Mucosa of rectum (tissue), 2 donors: ENCODE data around the gene MZF1.

ENCODE experiments used
- H3K27ac ChIP-seq, 2 donors: one replicate each; pipeline ENCODE4 v1.7.0; 2013; ENCODE audit warnings: inconsistent platforms in 2 of 2, low read depth in 2 of 2, low read length in 2 of 2
- H3K27me3 ChIP-seq, 2 donors: one replicate each; pipeline ENCODE4 v1.7.0; 2013; ENCODE audit warnings: low read length in 2 of 2; ENCODE audit not compliant: control insufficient read depth in 2 of 2, insufficient read depth in 2 of 2
- H3K36me3 ChIP-seq, 2 donors: one replicate each; pipeline ENCODE4 v1.7.0; 2013; ENCODE audit warnings: low read length in 2 of 2; ENCODE audit not compliant: control insufficient read depth in 2 of 2, insufficient read depth in 2 of 2
- H3K4me1 ChIP-seq, 2 donors: one replicate each; pipeline ENCODE4 v1.7.0; 2013; ENCODE audit warnings: low read length in 2 of 2, mild to moderate bottlenecking in 1 of 2; ENCODE audit not compliant: control insufficient read depth in 2 of 2, insufficient read depth in 2 of 2
- H3K4me3 ChIP-seq, 2 donors: one replicate each; pipeline ENCODE4 v1.7.0; 2013; ENCODE audit warnings: low read length in 2 of 2
- H3K9ac ChIP-seq, 2 donors: one replicate each; pipeline ENCODE4 v1.7.0; 2013; ENCODE audit warnings: low read length in 2 of 2, low read depth in 1 of 2, mild to moderate bottlenecking in 1 of 2
- H3K9me3 ChIP-seq, 2 donors: one replicate each; pipeline ENCODE4 v1.7.0; 2013; ENCODE audit warnings: low read length in 2 of 2; ENCODE audit not compliant: control insufficient read depth in 2 of 2
- donor health status: healthy.
- donor health status: Normal muscosa, but diverticular disease.

MZF1 gene

GRCh38 chr19:58518256-58519086, 54.7 kb downstream of the MZF1 start:
- peak overlapping the region; percentile 98 for H3K27ac ChIP-seq
- H3K4me1 ChIP-seq, result peaks cover 32 to 35% of the 10 kb centered on the region in 2 donors
- peak overlapping the region; percentile 87 to 90 for H3K9ac ChIP-seq
- no peaks in the 10 kb centered on the region for H3K9me3 ChIP-seq
- H3K36me3 ChIP-seq, result peaks cover 11 to 13% of the 10 kb centered on the region in 2 donors
- peak overlapping the region; percentile 90 to 94 for H3K4me3 ChIP-seq
- no peaks in the 10 kb centered on the region for H3K27me3 ChIP-seq

GRCh38 chr19:58516964-58517833, 55.9 kb downstream of the MZF1 start:
- Histone ChIP-seq H3K4me3 (no peak overlapping the region), H3K4me1 (peaks cover 39 to 45% of the 10 kb centered on the region in 2 donors), H3K27ac (no peak overlapping the region), H3K36me3 (peaks cover 11 to 13% of the 10 kb centered on the region in 2 donors), H3K9me3 (no peaks in the 10 kb centered on the region), H3K27me3 (no peaks in the 10 kb centered on the region), H3K9ac (no peak overlapping the region)

GRCh38 chr19:58516246-58516836, 56.8 kb downstream of the MZF1 start:
- Histone ChIP-seq H3K4me3 (no peak overlapping the region), H3K36me3 (peaks cover 11 to 13% of the 10 kb centered on the region in 2 donors), H3K27ac (no peak overlapping the region), H3K27me3 (no peaks in the 10 kb centered on the region), H3K4me1 (peaks cover 44 to 51% of the 10 kb centered on the region in 2 donors), H3K9ac (no peak overlapping the region), H3K9me3 (no peaks in the 10 kb centered on the region)

- no peak overlapping the region for H3K27ac ChIP-seq
- H3K9ac ChIP-seq, result no peak overlapping the region
These were observed 57.9 kb downstream of the MZF1 start for GRCh38 chr19:58515259-58515658.

GRCh38 chr19:58514564-58515022, 58.5 kb downstream of the MZF1 start:
- H3K9ac ChIP-seq, result peak overlapping the region; percentile 16 to 47
- no peaks in the 10 kb centered on the region for H3K9me3 ChIP-seq
- H3K4me1 ChIP-seq, result peaks cover 40 to 44% of the 10 kb centered on the region in 2 donors
- no peaks in the 10 kb centered on the region for H3K27me3 ChIP-seq
- peak overlapping the region; percentile 61 to 68 for H3K4me3 ChIP-seq
- peaks cover 11 to 13% of the 10 kb centered on the region in 2 donors for H3K36me3 ChIP-seq
- H3K27ac ChIP-seq, result no peak overlapping the region

More at GRCh38 chr19:58515259-58515658, 57.9 kb downstream of the MZF1 start:
- peaks cover 44 to 47% of the 10 kb centered on the region in 2 donors for H3K4me1 ChIP-seq
- H3K9me3 ChIP-seq, result no peaks in the 10 kb centered on the region
- peaks cover 11 to 13% of the 10 kb centered on the region in 2 donors for H3K36me3 ChIP-seq
- H3K27me3 ChIP-seq, result no peaks in the 10 kb centered on the region
- no peak overlapping the region for H3K4me3 ChIP-seq

- Histone ChIP-seq H3K4me3 (peak overlapping the region; percentile 61 to 68), H3K27ac (peak overlapping the region; percentile 66 to 72), H3K36me3 (peaks cover 11 to 13% of the 10 kb centered on the region in 2 donors), H3K9me3 (no peaks in the 10 kb centered on the region), H3K9ac (peak overlapping the region; percentile 47 to 65), H3K4me1 (peaks cover 39 to 43% of the 10 kb centered on the region in 2 donors), H3K27me3 (no peaks in the 10 kb centered on the region)
These were observed 59.2 kb downstream of the MZF1 start for GRCh38 chr19:58513694-58514563.

GRCh38 chr19:58513213-58513693, 59.9 kb downstream of the MZF1 start:
- Histone ChIP-seq H3K4me1 (peaks cover 32 to 36% of the 10 kb centered on the region in 2 donors), H3K27ac (peak overlapping the region; percentile 66 to 72), H3K36me3 (peaks cover 11 to 13% of the 10 kb centered on the region in 2 donors), H3K9ac (peak overlapping the region; percentile 14 to 65), H3K4me3 (no peak overlapping the region), H3K9me3 (no peaks in the 10 kb centered on the region), H3K27me3 (no peaks in the 10 kb centered on the region)
